Placental epithelial cell (primary cell): ENCODE results near the gene FGA. TPM values are rescaled to one million over a fixed set of nuclear protein-coding genes. Genes with fewer than 3 reads are reported as not detected.

Source experiments
- small RNA-seq: library from RNA; depleted of rRNA; stranded (forward); fragments of <200 nt; gene quantifications from one replicate; pipeline ENCODE3, GENCODE V24; 2012
- total RNA-seq: library from RNA; depleted of rRNA; stranded (reverse); fragments of >200 nt; gene quantifications from 2 replicates; pipeline ENCODE4 v1.2.3, GENCODE V29; 2012

The FGA gene
- not detected in 2 replicates for total RNA-seq

DNA sequence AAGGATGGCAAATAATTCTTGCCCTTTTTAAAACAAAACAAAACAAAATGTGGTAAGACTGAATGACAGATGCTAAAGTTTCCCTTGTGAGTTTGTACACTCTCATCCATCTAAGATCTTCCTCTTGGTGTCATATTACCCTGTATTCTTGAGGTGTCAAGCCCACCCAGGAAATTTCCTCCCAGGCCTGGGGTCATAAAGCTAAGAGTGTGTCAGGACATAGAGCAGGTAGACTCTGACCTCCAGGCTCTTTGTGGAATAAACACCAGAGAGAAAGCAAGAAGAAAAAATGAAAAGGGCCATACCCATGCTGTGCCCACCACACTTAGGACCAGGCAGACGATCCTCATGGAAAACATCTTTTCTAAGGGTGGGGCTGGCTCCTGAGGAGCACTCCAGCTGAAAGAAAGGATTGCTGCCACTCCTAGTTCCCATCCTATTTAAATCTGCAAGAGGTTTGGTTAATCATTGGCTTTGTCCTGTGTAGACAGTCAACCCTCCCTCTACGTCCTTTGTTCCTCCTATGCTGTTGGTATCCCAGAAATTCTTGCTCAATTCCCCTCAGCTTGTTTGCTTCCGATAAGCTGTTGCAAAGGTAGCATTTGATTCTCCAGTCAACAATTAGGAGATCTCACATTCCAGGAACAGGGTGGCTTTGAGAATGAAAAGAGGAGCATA, at the start of gene FGA:
Gene FGA (minus strand): TSS at position 414 of the 678 bp plus-strand sequence. CDS start 55 bp downstream, at position 359.

GRCh38 chr4:154612472-154613414, 22.2 kb upstream of the FGA start, which contains the start of gene FGG:
TSS of gene FGG (minus strand) at chr4:154612656. CDS start at chr4:154612609, 47 bp downstream.

GRCh38 chr4:154562697-154563254, 27.8 kb downstream of the FGA start, which contains the start of gene FGB:
TSS of gene FGB (plus strand) at chr4:154563011. CDS start at chr4:154563019, 8 bp downstream.

DNA sequence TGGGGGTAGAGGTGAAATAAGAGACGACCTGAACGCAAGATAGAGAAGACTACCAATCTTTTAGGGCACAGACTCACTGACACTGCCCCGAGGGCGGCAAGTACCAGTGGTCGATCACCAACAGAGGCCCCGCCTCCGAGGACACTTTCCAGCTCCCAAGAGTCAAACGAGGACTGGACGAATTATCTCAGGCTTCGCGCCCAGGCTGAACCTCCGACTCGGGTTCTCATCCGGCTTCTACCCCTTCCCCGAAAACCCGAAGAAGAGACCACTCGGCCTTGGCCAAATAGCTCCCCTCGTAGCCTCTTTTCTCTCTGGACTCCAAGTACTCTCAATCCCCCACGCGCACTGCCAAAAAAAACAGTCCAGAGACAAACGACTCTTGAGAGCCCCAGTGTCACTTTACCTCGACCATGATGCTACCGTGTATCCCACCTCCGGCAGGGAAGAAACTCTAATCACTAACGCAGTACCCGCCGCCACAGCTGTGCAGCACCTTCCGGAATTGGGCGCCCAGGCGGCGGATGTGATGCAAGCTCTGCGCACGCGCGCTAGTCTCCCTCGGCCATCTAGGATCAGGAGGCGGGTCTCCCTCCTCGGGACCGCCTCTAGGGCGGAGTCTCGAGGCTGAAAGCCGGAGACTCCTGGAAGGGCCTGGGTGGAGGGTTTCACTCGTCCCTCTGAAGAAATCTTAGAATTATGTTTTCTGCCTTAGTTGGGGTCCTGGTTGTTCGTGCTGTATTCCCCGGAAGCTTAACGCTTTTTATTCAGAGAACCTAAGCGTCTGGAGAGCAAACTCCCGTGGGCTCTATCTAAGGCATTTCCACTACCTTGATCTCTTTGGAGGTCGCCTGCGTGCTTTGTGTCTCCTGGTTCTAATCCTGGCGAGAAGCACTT, 40.4 kb downstream of the FGA start, which contains the start of gene PLRG1:
Gene PLRG1 (minus strand): TSS at position 507 of the 897 bp plus-strand sequence. CDS start 92 bp downstream, at position 415.

Small RNAs within 50 kb of the gene (small RNA-seq; reads per million reads assigned to genes)
- gene RNU6-1285P, result not detected

Other genes starting within 250 kb of the FGA start
- under 0.01 TPM in 2 replicates for gene DCHS2, start 98.9 kb downstream of the FGA start, total RNA-seq
- gene PLRG1, start 40.3 kb downstream of the FGA start, total RNA-seq, result 44.0 and 63.0 TPM in 2 replicates
- not detected in 2 replicates for gene FGB, start 27.7 kb downstream of the FGA start, total RNA-seq
- not detected in 2 replicates for gene FGG, start 21.9 kb upstream of the FGA start, total RNA-seq
- 0.39 TPM in 1 of 2 replicates, not detected in the other for gene LRAT, start 153.3 kb upstream of the FGA start, total RNA-seq
- under 0.01 TPM in 1 of 2 replicates, not detected in the other for gene RBM46, start 190.5 kb upstream of the FGA start, total RNA-seq